Fibroblast of the aortic adventitia (primary cell): ENCODE measurements around the gene TOLLIP. TPM values are rescaled to one million over a fixed set of nuclear protein-coding genes. Genes with fewer than 3 reads are reported as not detected.
"Not testable (repeated sequence)": the region's sequence is repeated elsewhere in the genome, so short reads cannot be mapped to it uniquely, and the experiment has no call there.

ENCODE experiments used
- DNase-seq: peaks from one replicate; pipeline ENCODE4 v3.0.0-alpha.2; 2010; ENCODE audit warnings: low read depth
- H3K4me3 ChIP-seq: 2 replicates; pipeline ENCODE4 v1.5.1; 2011; ENCODE audit warnings: low read depth, mild to moderate bottlenecking, control low read depth, low read length, moderate library complexity
- total RNA-seq: library from RNA; depleted of rRNA; stranded (reverse); fragments of >200 nt; gene quantifications from 2 replicates; pipeline ENCODE4 v1.2.3, GENCODE V29; 2012; ENCODE audit warnings: low replicate concordance
- TF ChIP-seq, protein P1 (sequence below): IDR thresholded peaks from 2 replicates; pipeline ENCODE4 v1.5.1; 2011; ENCODE audit warnings: mild to moderate bottlenecking, low read length, control low read depth, inconsistent platforms; ENCODE audit not compliant: insufficient read depth

TOLLIP gene
- total RNA-seq, 1 donor: 25.4 TPM

DNA sequence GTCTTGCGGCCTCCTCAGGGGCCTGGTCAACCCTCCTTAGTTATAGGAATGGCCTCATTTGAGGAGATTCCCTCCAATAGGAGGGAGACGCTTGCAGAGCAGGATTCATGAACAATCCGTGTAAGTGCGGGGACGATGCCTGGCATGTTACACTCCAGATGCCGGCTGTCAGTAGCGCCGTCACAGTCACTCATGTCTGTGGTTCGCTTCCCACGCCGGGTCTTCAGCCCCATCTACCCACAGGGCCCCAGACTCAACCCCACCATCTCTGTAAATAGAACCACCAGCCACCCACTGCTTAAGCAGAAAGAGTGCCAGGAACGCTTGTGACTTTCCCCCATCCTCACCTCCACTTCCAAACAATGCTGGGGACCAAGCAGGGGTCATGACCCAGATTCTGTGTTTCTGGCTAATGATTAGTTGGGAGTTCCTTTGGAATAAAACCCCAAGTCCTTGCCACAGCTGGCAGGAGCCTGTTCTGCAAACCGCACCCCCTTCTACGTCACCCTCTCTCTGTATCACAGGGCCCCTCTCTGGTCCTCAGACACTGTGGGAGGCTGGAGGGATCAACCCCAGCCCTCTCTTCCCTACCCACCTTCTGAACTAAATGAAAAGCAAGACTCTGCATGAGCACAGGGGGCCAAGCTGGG lies 38.8 kb upstream of the TOLLIP start:
- TF ChIP-seq, protein P1, sequence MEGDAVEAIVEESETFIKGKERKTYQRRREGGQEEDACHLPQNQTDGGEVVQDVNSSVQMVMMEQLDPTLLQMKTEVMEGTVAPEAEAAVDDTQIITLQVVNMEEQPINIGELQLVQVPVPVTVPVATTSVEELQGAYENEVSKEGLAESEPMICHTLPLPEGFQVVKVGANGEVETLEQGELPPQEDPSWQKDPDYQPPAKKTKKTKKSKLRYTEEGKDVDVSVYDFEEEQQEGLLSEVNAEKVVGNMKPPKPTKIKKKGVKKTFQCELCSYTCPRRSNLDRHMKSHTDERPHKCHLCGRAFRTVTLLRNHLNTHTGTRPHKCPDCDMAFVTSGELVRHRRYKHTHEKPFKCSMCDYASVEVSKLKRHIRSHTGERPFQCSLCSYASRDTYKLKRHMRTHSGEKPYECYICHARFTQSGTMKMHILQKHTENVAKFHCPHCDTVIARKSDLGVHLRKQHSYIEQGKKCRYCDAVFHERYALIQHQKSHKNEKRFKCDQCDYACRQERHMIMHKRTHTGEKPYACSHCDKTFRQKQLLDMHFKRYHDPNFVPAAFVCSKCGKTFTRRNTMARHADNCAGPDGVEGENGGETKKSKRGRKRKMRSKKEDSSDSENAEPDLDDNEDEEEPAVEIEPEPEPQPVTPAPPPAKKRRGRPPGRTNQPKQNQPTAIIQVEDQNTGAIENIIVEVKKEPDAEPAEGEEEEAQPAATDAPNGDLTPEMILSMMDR: no peak
- H3K4me3 ChIP-seq: no peak overlapping the region
- no peak for DNase-seq

DNA sequence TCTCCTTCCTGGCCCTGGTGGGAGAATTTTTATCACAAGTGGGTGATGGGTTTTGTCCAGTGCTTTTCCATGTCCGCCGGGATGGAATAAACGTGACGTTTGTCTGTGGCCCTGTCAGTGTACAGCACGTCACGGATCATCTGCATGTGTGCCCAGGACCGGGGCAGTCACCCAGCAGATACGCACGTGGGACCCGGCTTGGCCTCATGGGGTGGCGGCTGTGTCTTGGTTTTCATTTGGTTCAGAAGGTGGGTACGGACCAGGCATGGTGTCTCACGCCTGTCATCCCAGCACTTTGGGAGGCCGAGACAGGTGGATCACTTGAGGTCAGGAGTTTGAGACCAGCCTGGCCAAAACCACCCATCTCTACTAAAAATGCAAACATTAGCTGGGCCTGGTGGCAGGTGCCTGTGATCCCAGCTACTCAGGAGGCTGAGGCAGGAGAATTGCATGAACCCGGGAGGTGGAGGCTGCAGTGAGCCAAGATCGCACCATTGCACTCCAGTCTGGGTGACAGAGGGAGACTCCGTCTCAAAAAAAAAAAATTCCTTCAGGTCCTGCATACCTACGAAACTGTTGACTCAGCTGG lies 38.1 kb upstream of the TOLLIP start:
- not testable (repeated sequence) for DNase-seq, H3K4me3 ChIP-seq

DNA sequence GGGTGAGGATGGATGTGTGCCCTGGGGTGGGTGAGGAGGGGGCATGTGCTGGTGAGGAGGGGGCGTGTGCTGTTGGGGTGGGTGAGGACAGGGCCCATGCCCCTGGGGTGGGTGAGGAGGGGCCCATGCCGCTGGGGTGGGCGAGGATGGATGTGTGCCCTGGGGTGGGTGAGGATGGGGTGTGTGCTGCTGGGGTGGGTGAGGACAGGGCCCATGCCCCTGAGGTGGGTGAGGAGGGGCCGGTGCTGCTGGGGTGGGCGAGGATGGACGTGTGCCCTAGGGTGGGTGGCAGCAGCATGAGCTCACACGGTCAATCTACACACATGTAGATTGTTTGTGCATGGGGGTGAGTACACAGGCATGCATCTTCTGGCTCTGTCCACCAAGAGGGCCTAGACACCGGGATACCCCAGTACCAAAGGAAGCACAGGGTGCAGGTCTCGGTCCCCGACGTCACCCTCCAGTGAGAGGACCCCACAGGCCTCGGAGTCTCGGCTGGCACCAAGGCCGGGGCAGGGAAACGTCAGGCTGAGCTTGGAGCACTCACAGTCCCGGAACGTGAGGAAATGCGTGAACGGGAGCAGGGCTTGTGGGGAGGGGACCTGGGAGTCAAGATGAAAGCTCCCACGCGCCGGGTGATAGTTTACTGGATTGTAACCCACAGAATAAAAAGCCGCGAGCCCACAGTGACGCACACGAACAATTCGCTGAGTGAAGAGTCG lies 37.4 kb upstream of the TOLLIP start:
- DNase-seq: no peak
- TF ChIP-seq, protein P1: no peak
- H3K4me3 ChIP-seq: no peak overlapping the region

DNA sequence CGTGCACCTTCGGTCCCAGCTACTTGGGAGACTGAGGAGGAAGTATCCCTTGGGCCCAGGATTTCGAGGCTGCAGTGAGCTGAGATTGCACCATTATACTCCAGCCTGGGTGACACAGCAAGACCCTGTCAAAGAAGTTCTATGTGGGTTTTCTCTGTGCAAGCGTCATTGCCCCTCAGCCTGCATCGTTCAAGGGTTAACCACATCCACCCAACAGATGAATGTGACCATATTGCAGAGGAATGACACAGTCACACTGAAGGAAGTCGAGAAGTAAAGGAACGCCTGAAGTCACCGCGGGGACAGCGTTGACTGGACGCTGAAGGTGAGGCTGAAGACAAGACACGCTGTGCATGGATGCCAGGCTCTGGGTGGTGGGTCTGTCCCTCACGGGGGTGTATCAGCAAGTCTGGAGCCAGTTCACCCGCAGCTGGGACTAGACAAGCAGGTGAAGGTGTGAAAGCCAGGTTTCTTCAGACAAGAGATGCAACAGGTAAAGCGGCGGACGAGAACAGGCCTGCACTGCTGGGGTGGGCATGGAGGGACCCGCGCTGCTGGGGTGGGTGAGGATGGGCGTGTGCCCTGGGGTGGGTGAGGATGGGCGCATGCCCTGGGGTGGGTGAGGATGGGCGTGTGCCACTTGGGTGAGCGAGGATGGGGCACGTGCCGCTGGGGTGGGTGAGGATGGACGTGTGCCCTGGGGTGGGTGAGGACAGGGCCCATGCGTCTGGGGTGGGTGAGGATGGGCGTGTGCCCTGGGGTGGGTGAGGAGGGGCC lies 36.5 kb upstream of the TOLLIP start:
- no peak overlapping the region for H3K4me3 ChIP-seq
- TF ChIP-seq, protein P1: no peak
- DNase-seq: no peak

DNA sequence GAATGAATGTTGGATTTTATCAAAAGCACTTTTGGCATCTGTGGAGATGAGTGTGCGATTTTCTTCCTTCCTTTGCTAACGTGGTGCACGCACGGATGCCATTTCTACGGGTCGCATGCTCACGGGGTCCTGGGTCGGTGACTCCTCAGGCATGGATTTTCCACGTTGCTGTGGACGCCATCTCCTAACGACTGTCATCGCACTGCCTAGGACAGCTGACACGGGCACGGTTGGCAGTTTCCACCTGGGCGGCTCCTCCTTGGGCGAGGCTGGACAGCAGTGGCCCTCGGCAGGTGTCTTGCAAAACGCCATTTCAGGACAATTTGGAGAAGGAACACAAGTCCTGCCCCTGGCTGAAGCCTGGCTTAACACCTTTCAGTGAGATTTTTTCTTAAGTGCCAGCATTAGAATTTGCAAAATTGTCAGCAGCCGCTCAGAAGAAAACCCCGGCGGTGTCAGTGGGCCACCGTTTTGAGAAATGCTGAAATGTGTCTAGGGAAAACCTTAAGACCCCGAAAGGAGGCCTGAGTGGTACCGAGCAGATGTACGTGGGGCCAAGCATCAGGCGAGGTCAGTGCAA lies 34.7 kb upstream of the TOLLIP start:
- no peak overlapping the region for H3K4me3 ChIP-seq
- DNase-seq: no peak
- TF ChIP-seq, protein P1: no peak

DNA sequence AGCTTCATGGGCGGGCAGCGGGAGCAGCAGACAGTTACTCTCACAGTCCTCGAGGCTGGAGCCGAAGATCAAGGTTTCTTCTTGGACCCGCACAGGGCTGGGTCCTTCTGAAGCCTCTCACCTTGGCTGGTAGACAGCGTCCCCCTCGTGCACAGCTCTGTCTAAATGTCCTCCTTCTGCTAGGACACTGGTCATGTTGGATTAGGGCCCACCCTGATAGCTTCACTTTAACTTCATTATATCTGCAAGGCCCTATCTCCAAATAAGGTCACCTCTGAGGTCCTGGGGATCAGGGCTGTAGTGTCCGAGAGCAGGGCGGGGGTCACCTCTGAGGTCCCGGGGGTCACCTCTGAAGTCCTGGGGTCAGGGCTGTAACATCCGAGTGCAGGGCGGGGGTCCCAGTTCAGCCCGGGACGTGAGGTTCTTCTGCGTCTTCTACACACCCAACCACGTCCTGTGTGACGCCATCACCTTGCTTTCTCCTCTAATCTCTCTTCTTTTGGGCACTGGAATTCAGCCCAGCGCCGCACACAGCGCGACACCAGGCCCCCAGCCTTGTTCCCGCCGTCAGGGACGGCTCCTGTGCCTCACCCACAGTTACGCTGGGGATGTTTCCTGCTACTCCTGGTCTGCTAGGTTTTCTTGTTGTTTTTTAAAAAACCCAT lies 34.1 kb upstream of the TOLLIP start:
- DNase-seq: no peak
- H3K4me3 ChIP-seq: no peak overlapping the region
- TF ChIP-seq, protein P1: no peak
